Right lung (tissue), 5 donors: ENCODE measurements around the gene EP400. TPM values are rescaled to one million over a fixed set of nuclear protein-coding genes. Genes with fewer than 3 reads are reported as not detected.
A peak's percentile ranks its signal among the peaks of the same experiment; 100 is the strongest.

Source experiments
- DNase-seq, 2 donors: peaks; one replicate each; pipeline ENCODE4 v3.0.0-alpha.2; 2013
- polyA plus RNA-seq, 5 donors: library from polyadenylated mRNA; unstranded; fragments of 120-200 nt; gene quantifications; one replicate each; pipeline versions ENCODE4 v1.2.1 to v1.2.3, GENCODE V29; 2013; ENCODE audit warnings: inconsistent platforms in 1 of 5, low replicate concordance in 1 of 5; ENCODE audit not compliant: insufficient read length in 5 of 5, insufficient read depth in 1 of 5

EP400 gene
- polyA plus RNA-seq, 5 donors, result 34.5 to 41.0 (median 38.9) TPM

GRCh38 chr12:131927110-131928079, 22.3 kb upstream of the EP400 start:
- no peak for DNase-seq

GRCh38 chr12:131928080-131928710, 21.5 kb upstream of the EP400 start:
- DNase-seq, result no peak

GRCh38 chr12:131928711-131929580, 20.8 kb upstream of the EP400 start, which contains the start of gene PUS1:
Gene PUS1, plus strand, starts transcription at chr12:131929276. Its CDS starts 447 bp downstream, at chr12:131929723.
- peak; percentile 90 to 91 for DNase-seq

GRCh38 chr12:131929581-131930456, 19.9 kb upstream of the EP400 start:
- DNase-seq, result no peak

GRCh38 chr12:131930510-131930909, 19.2 kb upstream of the EP400 start:
- DNase-seq, result no peak

GRCh38 chr12:131933387-131933786, 16.4 kb upstream of the EP400 start:
- DNase-seq, result no peak

- DNase-seq, result no peak
Measured at GRCh38 chr12:131934535-131934934, 15.2 kb upstream of the EP400 start.

- DNase-seq, result no peak
Measured at GRCh38 chr12:131938082-131938481, 11.7 kb upstream of the EP400 start.

GRCh38 chr12:131939007-131939406, 10.7 kb upstream of the EP400 start:
- DNase-seq, result no peak

- DNase-seq, result no peak
Measured at GRCh38 chr12:131940141-131940547, 9.6 kb upstream of the EP400 start.

- DNase-seq, result no peak
Measured at GRCh38 chr12:131941116-131941986, 8.4 kb upstream of the EP400 start.

- DNase-seq, result no peak
Measured at GRCh38 chr12:131941987-131942341, 7.8 kb upstream of the EP400 start.

GRCh38 chr12:131942671-131943070, 7.1 kb upstream of the EP400 start:
- DNase-seq, result no peak

GRCh38 chr12:131943389-131943788, 6.4 kb upstream of the EP400 start:
- no peak for DNase-seq

- no peak for DNase-seq
Measured at GRCh38 chr12:131943876-131944275, 5.9 kb upstream of the EP400 start.

- no peak for DNase-seq
Measured at GRCh38 chr12:131944601-131945251, 5.0 kb upstream of the EP400 start.

GRCh38 chr12:131946757-131947156, 3.0 kb upstream of the EP400 start:
- no peak for DNase-seq

- no peak for DNase-seq
Measured at GRCh38 chr12:131947482-131948027, 2.2 kb upstream of the EP400 start.

GRCh38 chr12:131948166-131948712, 1.5 kb upstream of the EP400 start:
- DNase-seq, result no peak
